Adipocyte (in vitro differentiated cells): ENCODE data around the gene SHROOM3.

Experiments used
- DNase-seq: peaks from one replicate; pipeline ENCODE4 v3.0.0-alpha.2; 2015; ENCODE audit warnings: low read depth
- H3K27me3 ChIP-seq: replicated peaks from 2 replicates; pipeline ENCODE4 v1.7.0; 2013; ENCODE audit warnings: mild to moderate bottlenecking, low read length, moderate library complexity; ENCODE audit not compliant: control insufficient read depth, insufficient read depth
- H3K36me3 ChIP-seq: 2 replicates; pipeline ENCODE4 v1.7.0; 2013; ENCODE audit warnings: low read length, mild to moderate bottlenecking, moderate library complexity; ENCODE audit not compliant: control insufficient read depth, insufficient read depth, severe bottlenecking
- H3K4me1 ChIP-seq: 2 replicates; pipeline ENCODE4 v1.7.0; 2013; ENCODE audit warnings: mild to moderate bottlenecking, low read length, moderate library complexity; ENCODE audit not compliant: control insufficient read depth, insufficient read depth
- H3K4me3 ChIP-seq: 2 replicates; pipeline ENCODE4 v1.7.0; 2013; ENCODE audit warnings: mild to moderate bottlenecking, low read length, moderate library complexity
- H3K9ac ChIP-seq: 2 replicates; pipeline ENCODE4 v1.7.0; 2013; ENCODE audit warnings: mild to moderate bottlenecking, low read length, moderate library complexity
- H3K9me3 ChIP-seq: 2 replicates; pipeline ENCODE4 v1.7.0; 2013; ENCODE audit warnings: mild to moderate bottlenecking, low read length, moderate library complexity; ENCODE audit not compliant: control insufficient read depth

The SHROOM3 gene

DNA sequence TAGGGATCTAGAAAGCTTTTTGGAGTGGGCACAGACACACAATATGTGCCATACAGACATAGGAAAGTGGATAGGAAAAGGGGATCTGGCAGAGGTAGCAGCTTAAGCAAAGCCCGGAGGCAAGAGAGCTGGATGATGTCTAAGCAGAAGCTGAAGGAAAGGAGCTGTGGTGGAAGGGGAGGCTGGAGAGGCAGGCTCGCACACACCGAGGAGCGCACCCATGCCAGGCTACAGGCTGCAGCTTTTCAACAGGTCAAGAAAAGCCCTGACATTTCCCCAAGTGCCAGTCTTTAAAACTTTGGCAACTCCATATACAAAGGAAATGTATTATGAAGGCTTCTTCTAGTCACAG is 395.6 kb downstream of the SHROOM3 start:
- peaks cover 15% of the 10 kb centered on the region for H3K4me1 ChIP-seq
- peak; percentile 10 for DNase-seq
- H3K27me3 ChIP-seq, result no peaks in the 10 kb centered on the region
- H3K4me3 ChIP-seq, result peak overlapping the region; percentile 57
- peak overlapping the region; percentile 32 for H3K9ac ChIP-seq
- no peaks in the 10 kb centered on the region for H3K36me3 ChIP-seq
- no peaks in the 10 kb centered on the region for H3K9me3 ChIP-seq

DNA sequence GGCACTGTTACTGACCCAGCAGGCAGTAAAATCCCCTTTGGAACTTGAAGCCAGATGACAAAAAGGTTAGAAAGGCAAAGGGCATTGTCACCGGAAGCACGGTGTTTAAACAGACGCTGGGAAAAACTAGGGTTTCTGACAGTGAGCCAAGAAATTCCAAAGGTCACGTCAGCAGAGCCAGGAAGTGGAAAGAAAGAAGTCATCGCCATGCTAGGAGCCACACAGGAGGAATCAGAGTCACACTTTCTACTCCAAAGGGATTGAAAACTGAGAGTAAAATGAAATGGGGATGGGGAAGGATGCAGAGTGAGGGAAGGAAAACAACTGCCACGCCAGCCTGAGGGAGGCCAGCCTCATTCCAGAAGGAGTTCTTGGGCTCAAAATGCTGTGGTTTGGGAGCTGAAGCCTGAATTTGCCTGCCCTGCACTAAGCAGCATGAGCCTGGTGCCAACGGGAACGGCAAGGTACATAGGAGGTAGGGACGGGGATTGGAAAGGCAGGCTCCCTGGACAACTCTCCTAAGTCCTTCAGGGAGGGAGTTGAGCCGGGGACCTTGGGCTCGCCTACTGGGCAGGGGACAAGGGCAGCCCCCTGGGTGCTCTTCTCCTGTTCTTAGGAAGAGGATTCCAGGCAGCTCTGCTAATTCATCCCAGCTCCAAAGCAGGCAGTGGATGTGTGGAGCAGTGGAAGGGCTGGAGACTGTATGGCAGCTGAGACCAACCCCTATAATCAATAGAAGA is 396.1 kb downstream of the SHROOM3 start:
- peak overlapping the region; percentile 32 for H3K9ac ChIP-seq
- no peaks in the 10 kb centered on the region for H3K9me3 ChIP-seq
- no peaks in the 10 kb centered on the region for H3K27me3 ChIP-seq
- H3K4me3 ChIP-seq, result peak overlapping the region; percentile 57
- peak; percentile 68 for DNase-seq
- H3K4me1 ChIP-seq, result peaks cover 15% of the 10 kb centered on the region
- no peaks in the 10 kb centered on the region for H3K36me3 ChIP-seq

GRCh38 chr4:76831711-76832373 is 396.8 kb downstream of the SHROOM3 start:
- no peak overlapping the region for H3K4me3 ChIP-seq
- H3K4me1 ChIP-seq, result peaks cover 15% of the 10 kb centered on the region

More at GRCh38 chr4:76831711-76832373, 396.8 kb downstream of the SHROOM3 start:
- no peaks in the 10 kb centered on the region for H3K36me3 ChIP-seq
- DNase-seq, result no peak
- H3K9me3 ChIP-seq, result no peaks in the 10 kb centered on the region
- H3K27me3 ChIP-seq, result no peaks in the 10 kb centered on the region
- no peak overlapping the region for H3K9ac ChIP-seq
